H9 (cell line): Measurements from ENCODE around the gene TIAM2. TPM values are rescaled to one million over a fixed set of nuclear protein-coding genes. Genes with fewer than 3 reads are reported as not detected.

Experiments used
- DNase-seq: peaks from one replicate; pipeline ENCODE4 v3.0.0-alpha.2; 2017
- H2AFZ ChIP-seq: one replicate; pipeline ENCODE4 v1.6.1; 2013; ENCODE audit warnings: mild to moderate bottlenecking, low read length, control low read depth, moderate library complexity
- H2AK5ac ChIP-seq: 2 replicates; pipeline ENCODE4 v1.6.1; 2013; ENCODE audit warnings: low read length, control low read depth, mixed read lengths; ENCODE audit not compliant: insufficient read length
- H2BK120ac ChIP-seq: one replicate; pipeline ENCODE4 v1.6.1; 2013; ENCODE audit warnings: low read depth, mild to moderate bottlenecking, low read length, control low read depth, inconsistent platforms; ENCODE audit not compliant: poor library complexity, severe bottlenecking
- H2BK12ac ChIP-seq: 2 replicates; pipeline ENCODE4 v1.6.1; 2013; ENCODE audit warnings: low read length, control low read depth, mixed read lengths, low read depth; ENCODE audit not compliant: insufficient read length
- H2BK15ac ChIP-seq: 2 replicates; pipeline ENCODE4 v1.6.1; 2013; ENCODE audit warnings: low read depth, low read length, control low read depth
- H2BK20ac ChIP-seq: one replicate; pipeline ENCODE4 v1.6.1; 2013; ENCODE audit warnings: low read depth, mild to moderate bottlenecking, low read length, control low read depth, inconsistent platforms; ENCODE audit not compliant: poor library complexity, severe bottlenecking
- H2BK5ac ChIP-seq: 2 replicates; pipeline ENCODE4 v1.6.1; 2013; ENCODE audit warnings: low read length, control low read depth, mixed read lengths; ENCODE audit not compliant: insufficient read length
- H3K14ac ChIP-seq: 2 replicates; pipeline ENCODE4 v1.6.1; 2013; ENCODE audit warnings: low read length, control low read depth; ENCODE audit not compliant: insufficient read depth
- H3K18ac ChIP-seq: 2 replicates; pipeline ENCODE4 v1.6.1; 2013; ENCODE audit warnings: low read depth, mild to moderate bottlenecking, mixed read lengths, low read length, control low read depth; ENCODE audit not compliant: insufficient read length
- H3K23ac ChIP-seq: 2 replicates; pipeline ENCODE4 v1.6.1; 2013; ENCODE audit warnings: low read length, control low read depth, mixed read lengths, low read depth; ENCODE audit not compliant: insufficient read length
- H3K23me2 ChIP-seq: 2 replicates; pipeline ENCODE4 v1.6.1; 2013; ENCODE audit warnings: low read depth, mild to moderate bottlenecking, mixed read lengths, low read length, control low read depth; ENCODE audit not compliant: insufficient read length, poor library complexity, severe bottlenecking
- H3K27ac ChIP-seq: 2 replicates; pipeline ENCODE4 v1.5.1; 2013; ENCODE audit warnings: low read length, control low read depth, mixed read lengths, low read depth; ENCODE audit not compliant: insufficient read length
- H3K27me3 ChIP-seq: 2 replicates; pipeline ENCODE4 v1.6.1; 2013; ENCODE audit warnings: low read length, control low read depth, inconsistent platforms; ENCODE audit not compliant: insufficient read depth
- H3K4ac ChIP-seq: 2 replicates; pipeline ENCODE4 v1.6.1; 2013; ENCODE audit warnings: low read depth, mild to moderate bottlenecking, control low read depth, inconsistent platforms, low read length, moderate library complexity
- H3K4me1 ChIP-seq: 2 replicates; pipeline ENCODE4 v1.6.1; 2013; ENCODE audit warnings: low read length, control low read depth, inconsistent platforms; ENCODE audit not compliant: insufficient read depth
- H3K4me2 ChIP-seq: 2 replicates; pipeline ENCODE4 v1.6.1; 2013; ENCODE audit warnings: low read length, control low read depth, mixed read lengths; ENCODE audit not compliant: insufficient read length, insufficient read depth
- H3K56ac ChIP-seq: 2 replicates; pipeline ENCODE4 v1.6.1; 2013; ENCODE audit warnings: low read depth, mild to moderate bottlenecking, mixed read lengths, low read length, control low read depth; ENCODE audit not compliant: insufficient read length
- H3K79me1 ChIP-seq: 2 replicates; pipeline ENCODE4 v1.6.1; 2013; ENCODE audit warnings: low read depth, mild to moderate bottlenecking, moderate library complexity, low read length, control low read depth, inconsistent platforms; ENCODE audit not compliant: insufficient read depth, poor library complexity, severe bottlenecking
- H3K79me2 ChIP-seq: 2 replicates; pipeline ENCODE4 v1.6.1; 2013; ENCODE audit warnings: low read length, control low read depth, inconsistent platforms; ENCODE audit not compliant: insufficient read depth
- H3K9ac ChIP-seq: 2 replicates; pipeline ENCODE4 v1.6.1; 2013; ENCODE audit warnings: low read length, control low read depth, mixed read lengths; ENCODE audit not compliant: insufficient read length; ENCODE audit errors: extremely low read depth
- H3K9me3 ChIP-seq: one replicate; pipeline ENCODE4 v1.6.1; 2013; ENCODE audit warnings: low read depth, low read length, inconsistent platforms; ENCODE audit not compliant: control insufficient read depth
- H3T11ph ChIP-seq: one replicate; pipeline ENCODE4 v1.6.1; 2013; ENCODE audit warnings: mild to moderate bottlenecking, low read length, control low read depth, inconsistent platforms
- H4K20me1 ChIP-seq: one replicate; pipeline ENCODE4 v1.6.1; 2013; ENCODE audit not compliant: control insufficient read depth, insufficient read length, insufficient read depth
- H4K5ac ChIP-seq: 2 replicates; pipeline ENCODE4 v1.6.1; 2013; ENCODE audit warnings: low read depth, mild to moderate bottlenecking, mixed read lengths, low read length, control low read depth; ENCODE audit not compliant: insufficient read length
- H4K8ac ChIP-seq: replicated peaks from 2 replicates; pipeline ENCODE4 v1.6.1; 2013; ENCODE audit warnings: low read length, control low read depth, mixed read lengths, low read depth; ENCODE audit not compliant: insufficient read length
- H4K91ac ChIP-seq: 2 replicates; pipeline ENCODE4 v1.6.1; 2013; ENCODE audit warnings: low read depth, mild to moderate bottlenecking, moderate library complexity, mixed read lengths, low read length, control low read depth; ENCODE audit not compliant: insufficient read length
- H3K27ac Mint-ChIP-seq, 3 experiments: 2 replicates in 2 of 3; 3 replicates in 1 of 3; pipeline ENCODE4 v1.8.0; 2020 to 2021; ENCODE audit warnings: mixed read lengths in 3 of 3, mild to moderate bottlenecking in 1 of 3, moderate library complexity in 1 of 3
- H3K27me3 Mint-ChIP-seq: 2 replicates; pipeline ENCODE4 v1.8.0; 2021; ENCODE audit warnings: low read depth, mild to moderate bottlenecking, moderate library complexity, mixed read lengths
- H3K36me3 Mint-ChIP-seq, 3 experiments: 2 replicates in 2 of 3; 3 replicates in 1 of 3; pipeline ENCODE4 v1.8.0; 2020 to 2021; ENCODE audit warnings: low read depth in 3 of 3, mixed read lengths in 3 of 3; ENCODE audit not compliant: insufficient read depth in 1 of 3
- H3K4me1 Mint-ChIP-seq, 2 experiments: 2 replicates each; pipeline ENCODE4 v1.8.0; 2020; ENCODE audit warnings: mixed read lengths in 2 of 2
- H3K4me3 Mint-ChIP-seq, 2 experiments: 2 replicates in 1 of 2; 3 replicates in 1 of 2; pipeline ENCODE4 v1.8.0; 2020 to 2021; ENCODE audit warnings: mild to moderate bottlenecking in 2 of 2, mixed read lengths in 2 of 2, moderate library complexity in 1 of 2
- H3K9me3 Mint-ChIP-seq, 2 experiments: 2 replicates in 1 of 2; 3 replicates in 1 of 2; pipeline ENCODE4 v1.8.0; 2020; ENCODE audit warnings: mild to moderate bottlenecking in 2 of 2, mixed read lengths in 2 of 2, moderate library complexity in 1 of 2
- CTCF ChIP-seq: fragments of 200-600 bp; sonication (generic); conservative IDR thresholded peaks from 3 replicates; pipeline ENCODE4 v1.8.0; 2021; ENCODE audit warnings: antibody characterized with exemption, mild to moderate bottlenecking
- WGBS: extraction: QIAGEN DNeasy Blood & Tissue Kit; methylation state at CpG from one replicate; pipeline ENCODE4 v1.1.7; 2013; ENCODE audit warnings: missing lambda C conversion rate, low lambda C conversion rate, mixed read lengths; ENCODE audit not compliant: insufficient read length; ENCODE audit errors: extremely low coverage; 5-methylcytosine and 5-hydroxymethylcytosine counted together
- total RNA-seq: library from RNA; stranded (reverse); gene quantifications from 2 replicates; pipeline ENCODE4 v1.2.1, GENCODE V29; 2021

The TIAM2 gene
- total RNA-seq, 1 experiment from 2014 or later: 6.3 TPM

GRCh38 chr6:155274106-155274505, 279.0 kb downstream of the TIAM2 start:
- H2BK5ac ChIP-seq: no peak overlapping the region
- H3K18ac ChIP-seq: no peak overlapping the region
- H3K23ac ChIP-seq: no peak overlapping the region
- no peak overlapping the region for H2AK5ac ChIP-seq
- Mint-ChIP-seq H3K27me3 (no peaks in the 10 kb centered on the region), H3K4me1 (peaks cover 21% of the 10 kb centered on the region in 2 experiments), H3K9me3 (no peaks in the 10 kb centered on the region), H3K4me3 (no peak overlapping the region), H3K27ac (0 out of 7 replicates have a peak overlapping the region, but pooled peaks of 1 of the 3 experiments have one; percentile 39), H3K36me3 (peaks cover 8 to 20% (median 16%) of the 10 kb centered on the region in 3 experiments; a peak in 6 of 7 replicates)
- H2BK20ac ChIP-seq: no peak overlapping the region
- peaks cover 4% of the 10 kb centered on the region; the same call in 1 of the 2 replicates for H3K4me1 ChIP-seq
- no peak overlapping the region for H3K14ac ChIP-seq
- no peak for TF ChIP-seq CTCF
- DNase-seq: no peak
- no peaks in the 10 kb centered on the region for H3K27me3 ChIP-seq
- H3K23me2 ChIP-seq: no peaks in the 10 kb centered on the region
- H3K4ac ChIP-seq: no peak overlapping the region
- no peak overlapping the region for H2BK120ac ChIP-seq
- H3K56ac ChIP-seq: no peak overlapping the region
- H2AFZ ChIP-seq: no peak overlapping the region
- no peak overlapping the region for H4K5ac ChIP-seq
- WGBS: no CpG with 5 or more reads among the region's 2 CpGs
- no peaks in the 10 kb centered on the region for H4K20me1 ChIP-seq
- no peak overlapping the region for H4K8ac ChIP-seq
- no peak overlapping the region for H4K91ac ChIP-seq
- no peaks in the 10 kb centered on the region for H3K79me1 ChIP-seq
- H3T11ph ChIP-seq: peak overlapping the region; percentile 26
- H3K79me2 ChIP-seq: 0 out of 2 replicates have a peak, but pooled peaks cover 1% of the 10 kb centered on the region
- H3K27ac ChIP-seq: peak overlapping the region; percentile 67
- H2BK15ac ChIP-seq: no peak overlapping the region
- H3K9me3 ChIP-seq: no peaks in the 10 kb centered on the region
- no peak overlapping the region for H2BK12ac ChIP-seq
- no peak overlapping the region for H3K4me2 ChIP-seq
- no peak overlapping the region for H3K9ac ChIP-seq
